Loucy (cell line): ENCODE data around the gene STXBP2.

Experiments used
- H2AFZ ChIP-seq: fragments of 200-600 bp; sonication (generic); 2 replicates; pipeline ENCODE4 v1.6.0; 2016; ENCODE audit warnings: antibody characterized with exemption, mild to moderate bottlenecking, low read length, moderate library complexity
- H3F3A ChIP-seq: fragments of 200-600 bp; 2 replicates; pipeline ENCODE4 v1.6.0; 2016; ENCODE audit warnings: antibody characterized with exemption, low read depth, mild to moderate bottlenecking
- H3K27me3 ChIP-seq: fragments of 200-600 bp; sonication (generic); 2 replicates; pipeline ENCODE4 v1.6.1; 2014; ENCODE audit warnings: low read length, mild to moderate bottlenecking; ENCODE audit not compliant: insufficient read depth, poor library complexity, severe bottlenecking
- H3K36me3 ChIP-seq: fragments of 200-600 bp; sonication (generic); 2 replicates; pipeline ENCODE4 v1.6.1; 2016; ENCODE audit warnings: low read length; ENCODE audit not compliant: insufficient read depth
- H3K4me1 ChIP-seq: fragments of 200-600 bp; sonication (generic); 2 replicates; pipeline ENCODE4 v1.5.1; 2014; ENCODE audit warnings: low read length, mild to moderate bottlenecking; ENCODE audit not compliant: insufficient read depth, poor library complexity, severe bottlenecking
- H3K4me2 ChIP-seq: fragments of 200-600 bp; sonication (generic); 2 replicates; pipeline ENCODE4 v1.6.0; 2014; ENCODE audit warnings: antibody characterized with exemption, low read length, low read depth, mild to moderate bottlenecking; ENCODE audit not compliant: poor library complexity, severe bottlenecking
- H3K4me3 ChIP-seq: fragments of 200-600 bp; sonication (generic); 2 replicates; pipeline ENCODE4 v1.5.1; 2014; ENCODE audit warnings: low read length, mild to moderate bottlenecking, mixed read lengths; ENCODE audit not compliant: poor library complexity, severe bottlenecking
- H3K79me2 ChIP-seq: fragments of 200-600 bp; sonication (generic); 2 replicates; pipeline ENCODE4 v1.6.1; 2014; ENCODE audit warnings: low read length; ENCODE audit not compliant: insufficient read depth
- H3K9ac ChIP-seq: fragments of 200-600 bp; sonication (generic); 2 replicates; pipeline ENCODE4 v1.6.0; 2014; ENCODE audit warnings: mild to moderate bottlenecking, low read depth, low read length, moderate library complexity; ENCODE audit not compliant: poor library complexity, severe bottlenecking
- H3K9me2 ChIP-seq: fragments of 200-600 bp; sonication (generic); replicated peaks from 2 replicates; pipeline ENCODE4 v1.6.1; 2016; ENCODE audit warnings: low read depth, low read length, mixed read lengths
- H3K9me3 ChIP-seq: fragments of 200-600 bp; sonication (generic); 2 replicates; pipeline ENCODE4 v1.6.1; 2014; ENCODE audit warnings: mild to moderate bottlenecking, antibody characterized with exemption, low read length, low read depth; ENCODE audit not compliant: insufficient read depth
- H4K20me1 ChIP-seq: fragments of 200-600 bp; sonication (generic); 2 replicates; pipeline ENCODE4 v1.6.0; 2014; ENCODE audit warnings: antibody characterized with exemption, low read length, mild to moderate bottlenecking; ENCODE audit not compliant: insufficient read depth, poor library complexity, severe bottlenecking
- CTCF ChIP-seq: fragments of 200-600 bp; sonication (generic); conservative IDR thresholded peaks from 2 replicates; pipeline ENCODE4 v1.5.1; 2014; ENCODE audit warnings: mild to moderate bottlenecking, antibody characterized with exemption, low read length
- EZH2phosphoT487 ChIP-seq: fragments of 200-600 bp; IDR thresholded peaks from 2 replicates; pipeline ENCODE4 v1.6.1; 2018; ENCODE audit warnings: antibody characterized with exemption, mild to moderate bottlenecking, moderate library complexity, borderline replicate concordance

Gene STXBP2

GRCh38 chr19:7628589-7629311, 8.2 kb upstream of the STXBP2 start:
- Histone ChIP-seq H3K9ac (peak overlapping the region; percentile 92), H3K36me3 (peaks cover 3% of the 10 kb centered on the region; the same call in 1 of the 2 replicates), H3K79me2 (peaks cover 62% of the 10 kb centered on the region), H3K9me3 (no peaks in the 10 kb centered on the region), H3K9me2 (no peaks in the 10 kb centered on the region), H3K4me1 (peaks cover 9% of the 10 kb centered on the region), H4K20me1 (peaks cover 19% of the 10 kb centered on the region), H3K4me3 (peak overlapping the region; percentile 92), H3K4me2 (peak overlapping the region; percentile 99), H3K27me3 (no peaks in the 10 kb centered on the region), H2AFZ (peak overlapping the region; percentile 71), H3F3A (no peaks in the 10 kb centered on the region)
- TF ChIP-seq CTCF (no peak), EZH2phosphoT487 (no peak)

- peaks cover 3% of the 10 kb centered on the region; the same call in 1 of the 2 replicates for H3K36me3 ChIP-seq
- H3K9me3 ChIP-seq: no peaks in the 10 kb centered on the region
- H3K4me2 ChIP-seq: peak within 1 kb of the TSS; percentile 100
- H3F3A ChIP-seq: no peaks in the 10 kb centered on the region
- peaks cover 19% of the 10 kb centered on the region for H4K20me1 ChIP-seq
- peak within 1 kb of the TSS; percentile 92 for H3K4me3 ChIP-seq
- no peaks in the 10 kb centered on the region for H3K27me3 ChIP-seq
- H3K9me2 ChIP-seq: no peaks in the 10 kb centered on the region
- H3K4me1 ChIP-seq: peaks cover 9% of the 10 kb centered on the region
- peak within 1 kb of the TSS; percentile 92 for H3K9ac ChIP-seq
- H2AFZ ChIP-seq: peak within 1 kb of the TSS; percentile 71
- H3K79me2 ChIP-seq: peaks cover 62% of the 10 kb centered on the region
- no peak for TF ChIP-seq CTCF
- TF ChIP-seq EZH2phosphoT487: no peak
These were observed 7.4 kb upstream of the STXBP2 start, which contains the start of the genes PET100 and XAB2 for GRCh38 chr19:7629347-7630054. Gene PET100, plus strand, starts transcription at chr19:7629793. Its CDS starts 41 bp downstream, at chr19:7629834. Gene XAB2, minus strand, starts transcription at chr19:7629545. Its CDS starts 18 bp downstream, at chr19:7629527.

- Histone ChIP-seq H3K36me3 (no peaks in the 10 kb centered on the region), H3F3A (no peaks in the 10 kb centered on the region), H3K9ac (no peak overlapping the region), H3K79me2 (peaks cover 55% of the 10 kb centered on the region), H3K9me2 (no peaks in the 10 kb centered on the region), H4K20me1 (peaks cover 16% of the 10 kb centered on the region), H3K4me1 (peaks cover 9% of the 10 kb centered on the region), H3K4me2 (peak overlapping the region; percentile 100), H3K9me3 (no peaks in the 10 kb centered on the region), H2AFZ (no peak overlapping the region), H3K27me3 (no peaks in the 10 kb centered on the region), H3K4me3 (no peak overlapping the region)
- TF ChIP-seq CTCF: no peak
These were observed 5.3 kb upstream of the STXBP2 start for GRCh38 chr19:7631577-7631976.
